Measurements from ENCODE around the gene OGDH. TPM values are rescaled to one million over a fixed set of nuclear protein-coding genes. Genes with fewer than 3 reads are reported as not detected.

The OGDH gene
- total and polyA plus RNA-seq, 9 donors = 24.4 to 84.6 (median 57.7) TPM

DNA sequence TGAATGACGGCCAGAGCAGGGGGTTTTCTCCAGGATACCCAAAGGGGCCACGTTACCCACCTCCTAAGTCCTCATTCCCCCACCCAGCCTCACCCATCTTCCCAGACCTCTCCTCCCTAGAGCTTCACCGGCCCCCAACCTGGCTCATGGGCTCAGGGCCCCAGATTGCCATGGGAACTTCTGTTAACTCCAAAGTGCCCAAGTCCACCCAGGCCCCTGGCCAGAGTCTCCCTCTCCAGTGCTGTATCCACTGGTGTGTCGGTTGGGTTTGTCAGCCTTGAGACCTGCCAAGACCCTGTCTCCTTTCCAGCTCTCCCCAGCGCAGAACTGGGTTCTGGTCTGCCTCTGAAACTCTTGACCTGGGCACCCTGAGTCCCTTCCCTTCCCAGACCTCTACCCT is 105.1 kb downstream of the OGDH start:
- 54 to 59% (median 55%) methylated on average over 5 of the region's 5 CpGs for WGBS, 3 donors
- H3K4me3 ChIP-seq = no peak overlapping the region
- no peaks in the 10 kb centered on the region for H3K4me1 ChIP-seq (ENCODE audit: insufficient read depth)
- H3K27ac ChIP-seq = no peak overlapping the region
- H3K9me3 ChIP-seq = no peaks in the 10 kb centered on the region
- TF ChIP-seq, protein P1, sequence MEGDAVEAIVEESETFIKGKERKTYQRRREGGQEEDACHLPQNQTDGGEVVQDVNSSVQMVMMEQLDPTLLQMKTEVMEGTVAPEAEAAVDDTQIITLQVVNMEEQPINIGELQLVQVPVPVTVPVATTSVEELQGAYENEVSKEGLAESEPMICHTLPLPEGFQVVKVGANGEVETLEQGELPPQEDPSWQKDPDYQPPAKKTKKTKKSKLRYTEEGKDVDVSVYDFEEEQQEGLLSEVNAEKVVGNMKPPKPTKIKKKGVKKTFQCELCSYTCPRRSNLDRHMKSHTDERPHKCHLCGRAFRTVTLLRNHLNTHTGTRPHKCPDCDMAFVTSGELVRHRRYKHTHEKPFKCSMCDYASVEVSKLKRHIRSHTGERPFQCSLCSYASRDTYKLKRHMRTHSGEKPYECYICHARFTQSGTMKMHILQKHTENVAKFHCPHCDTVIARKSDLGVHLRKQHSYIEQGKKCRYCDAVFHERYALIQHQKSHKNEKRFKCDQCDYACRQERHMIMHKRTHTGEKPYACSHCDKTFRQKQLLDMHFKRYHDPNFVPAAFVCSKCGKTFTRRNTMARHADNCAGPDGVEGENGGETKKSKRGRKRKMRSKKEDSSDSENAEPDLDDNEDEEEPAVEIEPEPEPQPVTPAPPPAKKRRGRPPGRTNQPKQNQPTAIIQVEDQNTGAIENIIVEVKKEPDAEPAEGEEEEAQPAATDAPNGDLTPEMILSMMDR (IDR thresholded peaks at IDR 0.05) = no peak
- TF ChIP-seq EP300 (IDR thresholded peaks at IDR 0.05) = no peak
- no peak for TF ChIP-seq POLR2A (IDR thresholded peaks at IDR 0.05)
- intact Hi-C loops (cut with DNase I) = no loop called here
- H3K36me3 ChIP-seq = no peaks in the 10 kb centered on the region
- H3K27me3 ChIP-seq = no peaks in the 10 kb centered on the region
- DNase-seq = no peak

DNA sequence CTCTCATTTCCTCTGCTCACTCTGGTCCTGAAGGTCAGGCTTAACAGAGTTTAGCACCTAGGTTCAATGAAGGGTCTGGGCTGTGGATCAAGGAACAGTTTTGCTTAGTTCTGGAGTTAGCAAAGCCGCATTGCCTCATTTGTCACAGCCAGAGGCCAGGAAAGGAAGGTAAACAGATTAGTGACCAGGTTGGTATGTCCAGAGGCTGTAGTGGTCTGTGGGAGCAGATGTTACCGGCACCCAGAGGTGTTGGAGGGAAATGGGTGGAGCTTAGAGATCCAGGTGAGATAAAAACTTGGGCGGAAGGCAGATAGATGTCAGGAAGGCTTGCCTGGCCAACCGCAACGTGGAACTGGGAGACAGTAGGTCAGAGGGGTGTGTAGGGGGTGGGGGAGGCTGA is 105.6 kb downstream of the OGDH start:
- TF ChIP-seq POLR2A (IDR thresholded peaks at IDR 0.05) (no peak), EP300 (IDR thresholded peaks at IDR 0.05) (no peak)
- TF ChIP-seq, protein P1 (IDR thresholded peaks at IDR 0.05) = no peak
- WGBS, 3 donors = 24 to 44% (median 42%) methylated on average over 5 of the region's 5 CpGs
- H3K27ac ChIP-seq = no peak overlapping the region
- no peaks in the 10 kb centered on the region for H3K36me3 ChIP-seq
- no peaks in the 10 kb centered on the region for H3K4me1 ChIP-seq (ENCODE audit: insufficient read depth)
- H3K4me3 ChIP-seq = no peak overlapping the region
- H3K27me3 ChIP-seq = no peaks in the 10 kb centered on the region
- DNase-seq = no peak
- intact Hi-C loops (cut with DNase I) = no loop called here
- H3K9me3 ChIP-seq = no peaks in the 10 kb centered on the region

- intact Hi-C loops (cut with DNase I) = no loop called here
- DNase-seq = no peak
- no peak overlapping the region for H3K27ac ChIP-seq
- no peaks in the 10 kb centered on the region for H3K36me3 ChIP-seq
- WGBS, 3 donors = 75 to 92% (median 80%) methylated on average over 2 of the region's 2 CpGs
- H3K9me3 ChIP-seq = no peaks in the 10 kb centered on the region
- no peaks in the 10 kb centered on the region for H3K4me1 ChIP-seq (ENCODE audit: insufficient read depth)
- H3K4me3 ChIP-seq = no peak overlapping the region
- TF ChIP-seq, protein P1 (IDR thresholded peaks at IDR 0.05) = no peak
- no peak for TF ChIP-seq EP300 (IDR thresholded peaks at IDR 0.05)
- no peak for TF ChIP-seq POLR2A (IDR thresholded peaks at IDR 0.05)
- H3K27me3 ChIP-seq = no peaks in the 10 kb centered on the region
Observed at GRCh38 chr7:44713141-44713540, 106.7 kb downstream of the OGDH start.

GRCh38 chr7:44713680-44714335 is 107.4 kb downstream of the OGDH start:
- Histone ChIP-seq H3K27me3 (no peaks in the 10 kb centered on the region), H3K36me3 (no peaks in the 10 kb centered on the region), H3K9me3 (no peaks in the 10 kb centered on the region), H3K27ac (no peak overlapping the region), H3K4me1 (ENCODE audit: insufficient read depth) (no peaks in the 10 kb centered on the region), H3K4me3 (no peak overlapping the region)
- WGBS, 3 donors = 34 to 54% (median 42%) methylated on average over 7 of the region's 7 CpGs
- no peak for DNase-seq
- intact Hi-C loops (cut with DNase I) = no loop called here
- TF ChIP-seq EP300 (IDR thresholded peaks at IDR 0.05) (no peak), POLR2A (IDR thresholded peaks at IDR 0.05) (no peak)
- TF ChIP-seq, protein P1 (IDR thresholded peaks at IDR 0.05) = no peak

Data from ovary (tissue), 9 donors.